ENCODE results near the gene COL20A1.
"Not testable (repeated sequence)": the region's sequence is repeated elsewhere in the genome, so short reads cannot be mapped to it uniquely, and the experiment has no call there.

Gene COL20A1

DNA sequence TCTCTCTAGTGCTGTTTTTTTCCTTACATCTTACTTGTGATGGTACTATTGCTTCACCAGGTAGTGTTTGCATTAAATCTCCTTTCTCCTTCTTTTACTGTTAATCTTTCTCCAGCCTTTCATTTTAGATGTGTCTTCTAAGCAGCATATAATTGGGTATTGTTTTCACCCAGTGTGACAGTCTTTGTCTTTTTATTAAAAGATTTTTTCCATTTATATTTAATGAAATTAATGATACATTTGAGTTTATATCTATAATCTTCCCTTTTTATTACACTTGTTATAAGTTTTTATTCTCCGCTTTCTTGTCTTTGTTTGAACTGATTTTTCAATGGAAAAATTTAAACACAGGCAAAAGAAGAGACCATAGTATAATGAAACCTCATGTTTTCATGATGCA, 8.7 kb downstream of the COL20A1 start:
- no peak for TF ChIP-seq POLR2A (IDR thresholded peaks at IDR 0.05; ENCODE audit: extremely low read depth, insufficient read length)
- TF ChIP-seq, protein P1, sequence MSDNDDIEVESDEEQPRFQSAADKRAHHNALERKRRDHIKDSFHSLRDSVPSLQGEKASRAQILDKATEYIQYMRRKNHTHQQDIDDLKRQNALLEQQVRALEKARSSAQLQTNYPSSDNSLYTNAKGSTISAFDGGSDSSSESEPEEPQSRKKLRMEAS (IDR thresholded peaks at IDR 0.05; ENCODE audit: low read depth, low read length) = no peak
- TF ChIP-seq MYC (IDR thresholded peaks at IDR 0.05; ENCODE audit: low read depth, low read length) = no peak
- TF ChIP-seq, protein P2, sequence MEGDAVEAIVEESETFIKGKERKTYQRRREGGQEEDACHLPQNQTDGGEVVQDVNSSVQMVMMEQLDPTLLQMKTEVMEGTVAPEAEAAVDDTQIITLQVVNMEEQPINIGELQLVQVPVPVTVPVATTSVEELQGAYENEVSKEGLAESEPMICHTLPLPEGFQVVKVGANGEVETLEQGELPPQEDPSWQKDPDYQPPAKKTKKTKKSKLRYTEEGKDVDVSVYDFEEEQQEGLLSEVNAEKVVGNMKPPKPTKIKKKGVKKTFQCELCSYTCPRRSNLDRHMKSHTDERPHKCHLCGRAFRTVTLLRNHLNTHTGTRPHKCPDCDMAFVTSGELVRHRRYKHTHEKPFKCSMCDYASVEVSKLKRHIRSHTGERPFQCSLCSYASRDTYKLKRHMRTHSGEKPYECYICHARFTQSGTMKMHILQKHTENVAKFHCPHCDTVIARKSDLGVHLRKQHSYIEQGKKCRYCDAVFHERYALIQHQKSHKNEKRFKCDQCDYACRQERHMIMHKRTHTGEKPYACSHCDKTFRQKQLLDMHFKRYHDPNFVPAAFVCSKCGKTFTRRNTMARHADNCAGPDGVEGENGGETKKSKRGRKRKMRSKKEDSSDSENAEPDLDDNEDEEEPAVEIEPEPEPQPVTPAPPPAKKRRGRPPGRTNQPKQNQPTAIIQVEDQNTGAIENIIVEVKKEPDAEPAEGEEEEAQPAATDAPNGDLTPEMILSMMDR (IDR thresholded peaks at IDR 0.05; ENCODE audit: low read depth, low read length) = no peak
- DNase-seq (ENCODE audit: low read depth) = no peak
- H3K4me3 ChIP-seq (ENCODE audit: low read depth, low read length) = no peak overlapping the region

DNA sequence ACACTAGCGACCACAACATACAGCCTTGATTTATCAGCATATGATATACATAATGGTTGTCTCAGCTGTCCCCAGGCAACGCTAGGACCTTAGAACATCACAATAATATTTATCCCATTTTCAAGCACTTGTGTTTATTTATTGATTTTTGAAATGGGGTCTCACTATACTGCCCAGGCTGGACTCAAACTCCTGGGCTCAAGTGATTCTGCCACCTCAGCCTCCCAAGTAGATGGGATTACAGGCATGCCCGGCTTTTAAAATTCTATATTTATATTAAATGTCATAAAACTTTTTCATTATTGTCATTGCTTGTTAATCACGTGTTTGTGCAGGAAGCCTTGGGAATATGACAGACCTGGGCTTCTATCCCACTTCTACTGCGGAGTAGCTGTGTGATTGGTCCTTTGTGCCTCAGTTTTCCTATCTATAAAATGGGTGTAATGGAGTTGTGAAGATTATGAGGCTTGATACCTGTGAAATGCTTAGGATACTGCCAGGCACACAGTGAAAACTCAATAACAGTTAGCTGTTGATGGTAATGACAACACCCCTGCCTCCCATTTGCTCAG, 10.2 kb downstream of the COL20A1 start:
- TF ChIP-seq MYC (IDR thresholded peaks at IDR 0.05; ENCODE audit: low read depth, low read length) (no peak), POLR2A (IDR thresholded peaks at IDR 0.05; ENCODE audit: extremely low read depth, insufficient read length) (no peak)
- TF ChIP-seq, protein P1 (IDR thresholded peaks at IDR 0.05; ENCODE audit: low read depth, low read length) = no peak
- TF ChIP-seq, protein P2 (IDR thresholded peaks at IDR 0.05; ENCODE audit: low read depth, low read length) = no peak
- no peak for DNase-seq (ENCODE audit: low read depth)
- no peak overlapping the region for H3K4me3 ChIP-seq (ENCODE audit: low read depth, low read length)

DNA sequence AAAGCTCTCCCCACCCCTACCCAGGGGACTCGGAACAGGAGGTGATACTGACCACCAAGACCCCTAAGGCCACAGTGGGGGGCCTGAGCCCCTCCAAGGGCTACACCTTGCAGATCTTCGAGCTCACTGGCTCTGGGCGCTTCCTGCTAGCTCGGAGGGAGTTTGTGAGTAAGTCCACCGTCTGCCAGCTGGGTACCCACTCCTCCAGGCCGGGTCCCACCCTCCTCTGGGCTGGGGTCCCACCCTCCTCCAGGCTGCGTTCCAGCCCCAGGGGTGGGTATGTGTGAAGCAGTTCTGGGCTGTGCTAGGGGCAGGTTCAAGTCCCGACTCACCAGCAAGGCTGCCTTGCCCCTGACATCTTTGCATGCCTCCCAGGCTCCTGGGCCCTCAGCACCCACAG, 12.4 kb downstream of the COL20A1 start:
- DNase-seq (ENCODE audit: low read depth) = no peak
- TF ChIP-seq MYC (IDR thresholded peaks at IDR 0.05; ENCODE audit: low read depth, low read length) (no peak), POLR2A (IDR thresholded peaks at IDR 0.05; ENCODE audit: extremely low read depth, insufficient read length) (no peak)
- TF ChIP-seq, protein P1 (IDR thresholded peaks at IDR 0.05; ENCODE audit: low read depth, low read length) = no peak
- TF ChIP-seq, protein P2 (IDR thresholded peaks at IDR 0.05; ENCODE audit: low read depth, low read length) = no peak
- no peak overlapping the region for H3K4me3 ChIP-seq (ENCODE audit: low read depth, low read length)

DNA sequence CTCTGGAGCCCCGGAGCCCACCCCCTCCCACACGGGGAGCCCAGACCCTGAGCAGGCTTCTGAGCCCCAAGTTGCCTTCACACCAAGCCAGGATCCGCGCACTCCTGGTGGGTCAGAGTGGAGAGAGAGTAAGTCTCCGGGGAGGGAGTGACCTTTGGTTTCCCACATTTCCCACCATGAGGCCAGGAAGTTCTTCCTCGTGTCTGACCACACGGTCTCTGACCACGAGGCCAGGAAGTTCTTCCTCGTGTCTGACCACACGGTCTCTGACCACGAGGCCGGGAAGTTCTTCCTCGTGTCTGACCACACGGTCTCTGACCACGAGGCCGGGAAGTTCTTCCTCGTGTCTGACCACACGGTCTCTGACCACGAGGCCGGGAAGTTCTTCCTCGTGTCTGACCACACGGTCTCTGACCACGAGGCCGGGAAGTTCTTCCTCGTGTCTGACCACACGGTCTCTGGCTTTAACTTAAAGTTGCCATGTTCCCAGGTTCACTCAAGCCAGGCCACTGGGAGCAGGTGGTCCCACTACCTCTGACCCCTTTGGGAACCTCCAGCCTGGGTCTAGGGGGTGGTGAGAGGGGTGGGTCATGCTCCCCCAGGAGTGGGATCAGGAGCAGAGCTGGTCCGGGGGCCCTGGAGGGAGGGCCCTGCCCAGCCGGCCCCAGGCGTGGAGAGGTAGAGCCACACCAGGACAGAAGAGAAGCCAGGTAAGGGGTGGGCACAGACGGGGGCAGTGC, 13.1 kb downstream of the COL20A1 start:
- DNase-seq (ENCODE audit: low read depth); H3K4me3 ChIP-seq (ENCODE audit: low read depth, low read length): not testable (repeated sequence)

DNA sequence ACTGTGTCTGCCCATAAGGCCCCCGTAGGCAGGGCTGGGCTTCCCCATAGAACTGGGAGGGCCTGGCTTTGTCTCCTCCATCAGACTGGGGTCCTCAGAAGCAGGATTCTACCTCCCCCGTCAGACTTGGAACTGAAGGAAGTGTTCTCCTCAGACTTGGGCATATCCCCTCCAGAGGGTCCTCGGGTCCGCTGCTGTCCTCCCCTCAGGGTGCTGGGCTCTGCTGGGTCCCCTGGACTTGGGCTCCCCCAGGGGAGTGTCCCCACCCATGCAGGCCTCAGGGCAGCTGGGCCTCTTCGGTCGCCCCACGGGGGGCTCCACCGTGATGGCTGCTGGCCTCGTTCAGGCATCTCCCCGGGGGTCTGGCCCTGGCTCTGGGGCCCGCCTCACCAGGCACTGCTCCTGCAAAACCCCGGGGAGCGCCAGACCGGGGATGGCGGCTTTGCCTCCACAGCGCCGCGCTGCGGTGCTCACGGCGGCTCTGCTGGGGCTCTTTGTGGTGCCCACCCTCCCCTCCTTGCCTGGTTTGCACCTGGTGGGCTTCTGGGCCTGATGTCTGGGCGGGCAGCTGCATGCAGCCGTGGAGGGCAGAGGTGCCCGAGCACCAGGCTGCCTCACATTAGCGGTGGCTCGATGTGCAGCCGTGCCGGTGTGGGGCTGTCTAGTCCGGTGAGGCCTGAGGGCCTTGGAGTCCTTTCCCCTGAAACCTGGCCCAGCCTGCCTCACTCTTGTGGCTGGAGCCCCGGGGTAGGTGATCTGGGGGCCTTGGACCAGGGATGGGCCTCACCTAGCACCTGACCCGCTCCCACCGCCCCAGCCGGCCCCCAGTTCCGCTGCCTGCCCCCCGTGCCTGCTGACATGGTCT, 13.9 kb downstream of the COL20A1 start:
- DNase-seq (ENCODE audit: low read depth) = no peak
- TF ChIP-seq, protein P2 (IDR thresholded peaks at IDR 0.05; ENCODE audit: low read depth, low read length) = no peak
- TF ChIP-seq MYC (IDR thresholded peaks at IDR 0.05; ENCODE audit: low read depth, low read length) (no peak), POLR2A (IDR thresholded peaks at IDR 0.05; ENCODE audit: extremely low read depth, insufficient read length) (no peak)
- TF ChIP-seq, protein P1 (IDR thresholded peaks at IDR 0.05; ENCODE audit: low read depth, low read length) = no peak
- H3K4me3 ChIP-seq (ENCODE audit: low read depth, low read length) = no peak overlapping the region

All from NB4 (cell line).